Measurements from ENCODE around the gene NAALADL2. TPM values are rescaled to one million over a fixed set of nuclear protein-coding genes. Genes with fewer than 3 reads are reported as not detected.

Gene NAALADL2
- total RNA-seq, 1 donor, result 54.5 TPM

GRCh38 chr3:175227126-175227525 lies 368.0 kb downstream of the NAALADL2 start:
- DNase-seq (ENCODE audit: low read depth), result peak; percentile 39
- H3K4me3 ChIP-seq (ENCODE audit: low read depth, low read length), result no peak overlapping the region
- TF ChIP-seq CTCF (IDR thresholded peaks at IDR 0.05; ENCODE audit: insufficient read depth, low read length), result no peak

GRCh38 chr3:175233957-175234940 lies 375.1 kb downstream of the NAALADL2 start:
- no peak for TF ChIP-seq CTCF (IDR thresholded peaks at IDR 0.05; ENCODE audit: insufficient read depth, low read length)
- no peak for DNase-seq (ENCODE audit: low read depth)
- no peak overlapping the region for H3K4me3 ChIP-seq (ENCODE audit: low read depth, low read length)

GRCh38 chr3:175238801-175239200 lies 379.7 kb downstream of the NAALADL2 start:
- no peak for DNase-seq (ENCODE audit: low read depth)
- TF ChIP-seq CTCF (IDR thresholded peaks at IDR 0.05; ENCODE audit: insufficient read depth, low read length), result no peak
- no peak overlapping the region for H3K4me3 ChIP-seq (ENCODE audit: low read depth, low read length)

GRCh38 chr3:175240921-175241320 lies 381.8 kb downstream of the NAALADL2 start:
- DNase-seq (ENCODE audit: low read depth), result no peak
- no peak for TF ChIP-seq CTCF (IDR thresholded peaks at IDR 0.05; ENCODE audit: insufficient read depth, low read length)
- H3K4me3 ChIP-seq (ENCODE audit: low read depth, low read length), result no peak overlapping the region

- TF ChIP-seq CTCF (IDR thresholded peaks at IDR 0.05; ENCODE audit: insufficient read depth, low read length), result no peak
These were observed 383.1 kb downstream of the NAALADL2 start for GRCh38 chr3:175242243-175242642.

GRCh38 chr3:175246234-175246633 lies 387.1 kb downstream of the NAALADL2 start:
- H3K4me3 ChIP-seq (ENCODE audit: low read depth, low read length), result no peak overlapping the region
- no peak for TF ChIP-seq CTCF (IDR thresholded peaks at IDR 0.05; ENCODE audit: insufficient read depth, low read length)
- no peak for DNase-seq (ENCODE audit: low read depth)

More at GRCh38 chr3:175242243-175242642, 383.1 kb downstream of the NAALADL2 start:
- no peak for DNase-seq (ENCODE audit: low read depth)
- no peak overlapping the region for H3K4me3 ChIP-seq (ENCODE audit: low read depth, low read length)

Data from fibroblast of the aortic adventitia (primary cell).